Globus pallidus (tissue), 1 donor: ENCODE results near the gene MS4A14.
"Not testable (repeated sequence)": the region's sequence is repeated elsewhere in the genome, so short reads cannot be mapped to it uniquely, and the experiment has no call there.

Experiments
- DNase-seq: peaks from one replicate; pipeline ENCODE4 v3.0.0-alpha.2; 2015; ENCODE audit warnings: low spot score

MS4A14 gene

GRCh38 chr11:60396382-60396781 lies at the start of gene MS4A14:
Gene MS4A14, plus strand, starts transcription at chr11:60396459. Its CDS starts 120 bp downstream, at chr11:60396579.
- no peak for DNase-seq

GRCh38 chr11:60347084-60347797 lies 49.0 kb upstream of the MS4A14 start:
- no peak for DNase-seq

GRCh38 chr11:60348116-60348515 lies 48.1 kb upstream of the MS4A14 start:
- DNase-seq, result no peak

- peak; percentile 28 for DNase-seq
Observed at GRCh38 chr11:60349990-60350389, 46.3 kb upstream of the MS4A14 start.

- no peak for DNase-seq
Observed at GRCh38 chr11:60357771-60358170, 38.5 kb upstream of the MS4A14 start.

GRCh38 chr11:60360621-60361020 lies 35.6 kb upstream of the MS4A14 start:
- no peak for DNase-seq

- no peak for DNase-seq
Observed at GRCh38 chr11:60362241-60362640, 34.0 kb upstream of the MS4A14 start.

GRCh38 chr11:60363542-60364470 lies 32.5 kb upstream of the MS4A14 start:
- DNase-seq, result peak; percentile 62

- DNase-seq, result not testable (repeated sequence)
Observed at GRCh38 chr11:60366262-60366904, 29.9 kb upstream of the MS4A14 start.

GRCh38 chr11:60367009-60367408 lies 29.2 kb upstream of the MS4A14 start:
- DNase-seq, result no peak

GRCh38 chr11:60367896-60368295 lies 28.4 kb upstream of the MS4A14 start:
- no peak for DNase-seq

GRCh38 chr11:60370252-60370810 lies 25.9 kb upstream of the MS4A14 start:
- no peak for DNase-seq

- no peak for DNase-seq
Observed at GRCh38 chr11:60370811-60371298, 25.4 kb upstream of the MS4A14 start.

- DNase-seq, result no peak
Observed at GRCh38 chr11:60371386-60371785, 24.9 kb upstream of the MS4A14 start.

- DNase-seq, result no peak
Observed at GRCh38 chr11:60371854-60372253, 24.4 kb upstream of the MS4A14 start.

GRCh38 chr11:60372767-60373166 lies 23.5 kb upstream of the MS4A14 start:
- DNase-seq, result no peak

GRCh38 chr11:60375316-60375715 lies 20.9 kb upstream of the MS4A14 start:
- DNase-seq, result no peak

- DNase-seq, result no peak
Observed at GRCh38 chr11:60376601-60377000, 19.7 kb upstream of the MS4A14 start.

- DNase-seq, result peak; percentile 69
Observed at GRCh38 chr11:60377401-60378136, 18.7 kb upstream of the MS4A14 start.

GRCh38 chr11:60378354-60378753 lies 17.9 kb upstream of the MS4A14 start, which contains the start of gene MS4A7:
Gene MS4A7, plus strand, starts transcription at chr11:60378532. Its CDS starts 4,610 bp downstream, at chr11:60383142.
- no peak for DNase-seq

GRCh38 chr11:60389279-60389910 lies 6.9 kb upstream of the MS4A14 start:
- DNase-seq, result peak; percentile 24
